OCI-LY1 (cell line): Measurements from ENCODE around the gene DHCR7.

Experiments
- H2AFZ ChIP-seq: fragments of 200-600 bp; sonication (generic), shearing (Covaris generic); 2 replicates; pipeline ENCODE4 v1.6.0; 2014; ENCODE audit warnings: antibody characterized with exemption, mild to moderate bottlenecking, low read length
- H3F3A ChIP-seq: fragments of 200-600 bp; sonication (generic), shearing (Covaris generic); 2 replicates; pipeline ENCODE4 v1.6.0; 2014; ENCODE audit warnings: mild to moderate bottlenecking, antibody characterized with exemption, low read length, moderate library complexity; ENCODE audit not compliant: insufficient read depth
- H3K27ac ChIP-seq: fragments of 200-600 bp; sonication (generic); 2 replicates; pipeline ENCODE4 v1.5.1; 2014; ENCODE audit warnings: low read length, mixed run types, mild to moderate bottlenecking, low read depth; ENCODE audit not compliant: poor library complexity, severe bottlenecking
- H3K27me3 ChIP-seq: fragments of 200-600 bp; sonication (generic); 2 replicates; pipeline ENCODE4 v1.6.0; 2014; ENCODE audit warnings: antibody characterized with exemption, mild to moderate bottlenecking, low read length, moderate library complexity; ENCODE audit not compliant: insufficient read depth
- H3K36me3 ChIP-seq: fragments of 200-600 bp; sonication (generic); 2 replicates; pipeline ENCODE4 v1.6.1; 2014; ENCODE audit warnings: mild to moderate bottlenecking, antibody characterized with exemption, low read length, moderate library complexity, mixed read lengths; ENCODE audit not compliant: insufficient read depth
- H3K4me1 ChIP-seq: fragments of 200-600 bp; sonication (generic); 2 replicates; pipeline ENCODE4 v1.5.1; 2014; ENCODE audit warnings: mild to moderate bottlenecking, low read length, moderate library complexity; ENCODE audit not compliant: insufficient read depth, severe bottlenecking
- H3K4me2 ChIP-seq: fragments of 200-600 bp; sonication (generic), shearing (Covaris generic); 2 replicates; pipeline ENCODE4 v1.6.1; 2014; ENCODE audit warnings: low read length
- H3K4me3 ChIP-seq: fragments of 200-600 bp; sonication (generic); 2 replicates; pipeline ENCODE4 v1.5.1; 2014; ENCODE audit warnings: low read length, low read depth, mild to moderate bottlenecking, mixed read lengths; ENCODE audit not compliant: poor library complexity, severe bottlenecking
- H3K79me2 ChIP-seq: fragments of 200-600 bp; shearing (Covaris generic); 2 replicates; pipeline ENCODE4 v1.6.1; 2016; ENCODE audit warnings: mixed run types, low read length, mixed read lengths; ENCODE audit not compliant: insufficient read depth
- H3K9ac ChIP-seq: fragments of 200-600 bp; sonication (generic), shearing (Covaris generic); 2 replicates; pipeline ENCODE4 v1.6.1; 2014; ENCODE audit warnings: mild to moderate bottlenecking, low read length, mixed read lengths
- H3K9me2 ChIP-seq: fragments of 200-600 bp; sonication (generic), shearing (Covaris generic); 2 replicates; pipeline ENCODE4 v1.6.1; 2014; ENCODE audit warnings: low read depth, mild to moderate bottlenecking, low read length, mixed read lengths
- H3K9me3 ChIP-seq: fragments of 200-600 bp; shearing (Covaris generic); 2 replicates; pipeline ENCODE4 v1.6.1; 2014; ENCODE audit warnings: low read length, mixed read lengths
- H4K20me1 ChIP-seq: fragments of 200-600 bp; sonication (generic), shearing (Covaris generic); 2 replicates; pipeline ENCODE4 v1.6.0; 2016; ENCODE audit warnings: mild to moderate bottlenecking, low read length; ENCODE audit not compliant: insufficient read depth
- CTCF ChIP-seq: fragments of 200-600 bp; sonication (generic), shearing (Covaris generic); IDR thresholded peaks from 2 replicates; pipeline ENCODE4 v1.5.1; 2017; ENCODE audit warnings: mild to moderate bottlenecking, antibody characterized with exemption, low read length, moderate library complexity, mixed read lengths
- EZH2 ChIP-seq: fragments of 200-600 bp; sonication (generic), shearing (Covaris generic); IDR thresholded peaks from 2 replicates; pipeline ENCODE4 v1.8.0; 2017; ENCODE audit warnings: borderline replicate concordance, mixed run types, mild to moderate bottlenecking, antibody characterized with exemption, low read length, moderate library complexity, mixed read lengths

DHCR7 gene

GRCh38 chr11:71440021-71440755 is 8.0 kb downstream of the DHCR7 start:
- Histone ChIP-seq H3K36me3 (peaks cover 96% of the 10 kb centered on the region), H3K27ac (no peak overlapping the region), H2AFZ (no peak overlapping the region), H4K20me1 (no peaks in the 10 kb centered on the region), H3K27me3 (no peaks in the 10 kb centered on the region), H3K4me3 (no peak overlapping the region), H3K9ac (no peak overlapping the region), H3K9me2 (no peaks in the 10 kb centered on the region), H3K79me2 (no peaks in the 10 kb centered on the region), H3K4me2 (no peak overlapping the region), H3F3A (no peaks in the 10 kb centered on the region), H3K9me3 (no peaks in the 10 kb centered on the region), H3K4me1 (no peaks in the 10 kb centered on the region)
- TF ChIP-seq EZH2 (no peak), CTCF (no peak)

GRCh38 chr11:71438650-71439049 is 9.5 kb downstream of the DHCR7 start:
- no peak overlapping the region for H3K4me3 ChIP-seq
- H3K4me1 ChIP-seq = no peaks in the 10 kb centered on the region
- peaks cover 91% of the 10 kb centered on the region for H3K36me3 ChIP-seq
- H3K4me2 ChIP-seq = no peak overlapping the region
- no peaks in the 10 kb centered on the region for H3K9me3 ChIP-seq
- no peaks in the 10 kb centered on the region for H4K20me1 ChIP-seq
- H3K9ac ChIP-seq = no peak overlapping the region
- no peak overlapping the region for H2AFZ ChIP-seq
- no peaks in the 10 kb centered on the region for H3K9me2 ChIP-seq
- H3K79me2 ChIP-seq = no peaks in the 10 kb centered on the region
- no peaks in the 10 kb centered on the region for H3K27me3 ChIP-seq
- no peaks in the 10 kb centered on the region for H3F3A ChIP-seq
- H3K27ac ChIP-seq = no peak overlapping the region
- no peak for TF ChIP-seq EZH2
- TF ChIP-seq CTCF = no peak

- Histone ChIP-seq H3F3A (no peaks in the 10 kb centered on the region), H3K9me2 (no peaks in the 10 kb centered on the region), H4K20me1 (no peaks in the 10 kb centered on the region), H3K9ac (no peak overlapping the region), H3K36me3 (peaks cover 83% of the 10 kb centered on the region), H3K27me3 (no peaks in the 10 kb centered on the region), H2AFZ (no peak overlapping the region), H3K4me1 (no peaks in the 10 kb centered on the region), H3K27ac (no peak overlapping the region), H3K79me2 (no peaks in the 10 kb centered on the region), H3K4me3 (no peak overlapping the region), H3K4me2 (no peak overlapping the region), H3K9me3 (no peaks in the 10 kb centered on the region)
- TF ChIP-seq CTCF (peak; percentile 24; the same call in 1 of the 2 replicates), EZH2 (no peak)
Observed at GRCh38 chr11:71437879-71438278, 10.3 kb downstream of the DHCR7 start.
